ENCODE measurements around the gene SOS2.

Gene SOS2

GRCh38 chr14:50113381-50114035 lies 117.9 kb downstream of the SOS2 start:
- no peak for DNase-seq

- no peak for DNase-seq
Measured at GRCh38 chr14:50110323-50111037, 120.9 kb downstream of the SOS2 start.

GRCh38 chr14:50109342-50109741 lies 122.0 kb downstream of the SOS2 start:
- DNase-seq = peak; percentile 28

- no peak for DNase-seq
Measured at GRCh38 chr14:50107850-50108249, 123.5 kb downstream of the SOS2 start.

- DNase-seq = peak; percentile 44
Measured at GRCh38 chr14:50106178-50106577, 125.2 kb downstream of the SOS2 start.

- DNase-seq = no peak
Measured at GRCh38 chr14:50103558-50103957, 127.8 kb downstream of the SOS2 start.

GRCh38 chr14:50101417-50101816 lies 130.0 kb downstream of the SOS2 start:
- no peak for DNase-seq

GRCh38 chr14:50100805-50101204 lies 130.6 kb downstream of the SOS2 start:
- DNase-seq = no peak

- DNase-seq = no peak
Measured at GRCh38 chr14:50099335-50099734, 132.0 kb downstream of the SOS2 start.

- no peak for DNase-seq
Measured at GRCh38 chr14:50095895-50096294, 135.5 kb downstream of the SOS2 start.

GRCh38 chr14:50094056-50094755 lies 137.2 kb downstream of the SOS2 start:
- no peak for DNase-seq

GRCh38 chr14:50093496-50093895 lies 137.9 kb downstream of the SOS2 start:
- DNase-seq = peak; percentile 9

- no peak for DNase-seq
Measured at GRCh38 chr14:50092006-50092555, 139.3 kb downstream of the SOS2 start.

GRCh38 chr14:50091240-50091913 lies 140.0 kb downstream of the SOS2 start:
- no peak for DNase-seq

GRCh38 chr14:50089208-50089607 lies 142.2 kb downstream of the SOS2 start:
- no peak for DNase-seq

GRCh38 chr14:50088731-50089130 lies 142.6 kb downstream of the SOS2 start:
- no peak for DNase-seq

GRCh38 chr14:50088117-50088515 lies 143.3 kb downstream of the SOS2 start:
- DNase-seq = no peak

GRCh38 chr14:50087341-50088116 lies 143.8 kb downstream of the SOS2 start:
- DNase-seq = no peak

- no peak for DNase-seq
Measured at GRCh38 chr14:50086321-50086711, 145.1 kb downstream of the SOS2 start.

- no peak for DNase-seq
Measured at GRCh38 chr14:50085570-50086320, 145.6 kb downstream of the SOS2 start.

- DNase-seq = no peak
Measured at GRCh38 chr14:50084666-50085065, 146.7 kb downstream of the SOS2 start.

Data from NCI-H69 (cell line).